GM18508 (cell line): ENCODE data around the gene PERCC1.
"Not testable (repeated sequence)": the region's sequence is repeated elsewhere in the genome, so short reads cannot be mapped to it uniquely, and the experiment has no call there.

ENCODE experiments used
- ATAC-seq: cut with Tn5 transposase; IDR thresholded peaks from one replicate; pipeline ENCODE4 v1.9.1; 2021; ENCODE audit warnings: moderate number of reproducible peaks; ENCODE audit not compliant: insufficient read depth, unreplicated experiment

PERCC1 gene

GRCh38 chr16:1432388-1433262 is 1.7 kb downstream of the PERCC1 start:
- ATAC-seq = no peak

GRCh38 chr16:1433263-1433560 is 2.3 kb downstream of the PERCC1 start:
- ATAC-seq = no peak

- ATAC-seq = no peak
These were observed 2.9 kb downstream of the PERCC1 start for GRCh38 chr16:1433756-1434155.

GRCh38 chr16:1434644-1435592 is 4.0 kb downstream of the PERCC1 start:
- ATAC-seq = no peak

DNA sequence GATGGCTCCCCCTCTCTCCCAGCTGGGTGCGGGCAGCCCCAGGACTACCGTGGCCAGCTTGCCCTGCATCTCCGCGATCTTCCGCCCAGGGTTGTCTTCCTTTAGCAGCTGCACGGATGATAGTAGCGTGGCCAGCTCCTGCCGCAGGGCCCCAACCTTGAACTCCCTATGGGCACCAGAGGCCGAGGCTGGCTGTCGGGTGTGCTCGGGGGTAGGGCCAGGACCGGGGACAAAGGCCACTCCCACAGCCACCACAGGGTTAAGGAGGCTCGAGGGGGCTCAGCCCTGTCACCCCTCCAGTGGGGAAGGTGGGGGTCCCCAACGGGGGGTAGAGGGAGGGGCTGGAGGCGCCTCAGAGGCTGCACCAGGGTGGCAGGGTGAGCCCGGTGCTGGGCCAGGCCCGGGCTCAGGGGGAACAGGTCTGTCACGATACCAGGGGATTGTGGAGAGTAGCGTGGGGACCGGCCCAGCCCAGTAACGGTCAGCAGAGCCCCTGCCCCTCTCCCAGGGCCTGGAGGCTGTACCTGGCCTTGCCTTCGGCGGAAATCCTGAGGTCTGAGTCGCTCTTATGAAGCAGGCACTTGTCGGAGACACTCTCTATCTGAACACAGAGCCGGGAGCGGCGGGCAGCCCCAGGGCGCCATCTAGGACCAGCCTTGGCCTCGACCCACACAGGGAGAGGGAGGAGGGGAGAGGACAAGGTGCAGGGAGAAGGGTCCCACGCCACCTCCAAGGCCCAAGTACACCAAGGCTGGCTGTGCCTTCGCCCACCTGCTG is 5.2 kb downstream of the PERCC1 start:
- no peak for ATAC-seq

GRCh38 chr16:1436731-1437355 is 6.0 kb downstream of the PERCC1 start:
- ATAC-seq = no peak

DNA sequence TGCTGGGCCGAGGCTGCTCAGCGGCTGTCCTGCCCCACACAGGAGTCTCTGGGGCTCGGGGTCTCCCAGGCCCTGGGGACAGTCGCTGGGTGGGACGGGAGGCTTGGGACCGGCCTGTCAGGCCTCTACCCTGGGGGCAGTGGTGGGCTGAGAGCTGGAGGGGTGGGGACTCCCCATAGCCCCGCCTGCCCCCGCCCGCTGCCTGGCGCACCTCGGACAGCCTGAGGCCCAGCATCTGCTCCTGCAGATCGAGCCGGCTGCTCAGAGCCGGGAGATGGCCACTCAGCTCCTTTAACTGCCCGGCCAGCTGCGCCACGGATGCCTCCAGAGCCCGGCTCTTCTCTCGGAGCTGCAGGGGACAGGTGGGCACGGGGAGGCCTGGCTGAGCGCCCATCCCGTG is 6.7 kb downstream of the PERCC1 start:
- ATAC-seq = no peak

- ATAC-seq = no peak
These were observed 7.6 kb downstream of the PERCC1 start for GRCh38 chr16:1438229-1439057.

DNA sequence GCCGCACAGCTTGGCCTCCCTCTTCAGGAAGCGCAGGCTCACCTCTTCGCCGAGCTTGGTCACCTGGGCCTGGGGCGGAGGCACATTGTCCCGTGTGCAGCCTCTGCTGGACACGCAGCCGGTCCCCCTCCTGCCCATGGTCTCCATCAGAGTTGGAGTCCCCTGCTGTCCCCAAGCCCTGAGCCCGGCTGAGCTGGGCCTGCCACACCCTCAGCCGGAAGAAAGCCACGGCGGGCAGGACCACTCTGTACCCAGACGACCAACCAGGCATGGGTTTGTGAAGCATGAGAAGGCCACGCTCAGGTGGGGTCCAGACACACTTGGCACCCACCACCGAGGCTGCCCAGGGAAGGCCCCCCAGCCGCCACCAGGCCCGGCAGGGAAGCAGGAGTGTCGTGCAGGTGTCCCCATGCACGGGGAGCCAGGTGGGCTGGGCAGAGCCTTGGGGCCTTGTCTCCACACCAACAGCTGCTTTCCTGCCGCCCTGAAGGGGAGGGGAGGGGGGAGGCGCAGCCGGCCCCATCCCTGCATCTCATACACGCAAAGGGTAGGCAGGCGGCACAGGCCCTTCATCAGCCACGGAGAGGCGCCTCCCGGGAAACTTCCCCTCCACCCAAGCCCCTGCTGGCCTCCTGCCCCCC is 8.3 kb downstream of the PERCC1 start:
- no peak for ATAC-seq

DNA sequence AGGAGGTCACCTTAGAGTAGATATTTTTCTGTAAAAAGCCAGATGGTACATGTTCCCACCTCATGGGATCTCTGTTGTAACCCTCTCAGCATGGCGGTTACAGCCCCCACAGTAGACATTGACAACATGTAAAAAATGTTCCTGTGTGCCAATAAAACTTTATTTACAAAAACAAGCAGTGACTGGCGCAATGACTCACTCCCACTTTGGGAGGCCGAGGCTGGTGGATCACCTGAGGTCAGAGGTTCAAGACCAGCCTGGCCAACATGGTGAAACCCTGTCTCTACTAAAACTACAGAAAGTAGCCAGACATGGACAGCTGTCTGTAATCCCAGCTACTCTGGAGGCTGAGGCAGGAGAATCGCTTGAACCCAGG is 8.8 kb downstream of the PERCC1 start:
- ATAC-seq = not testable (repeated sequence)

DNA sequence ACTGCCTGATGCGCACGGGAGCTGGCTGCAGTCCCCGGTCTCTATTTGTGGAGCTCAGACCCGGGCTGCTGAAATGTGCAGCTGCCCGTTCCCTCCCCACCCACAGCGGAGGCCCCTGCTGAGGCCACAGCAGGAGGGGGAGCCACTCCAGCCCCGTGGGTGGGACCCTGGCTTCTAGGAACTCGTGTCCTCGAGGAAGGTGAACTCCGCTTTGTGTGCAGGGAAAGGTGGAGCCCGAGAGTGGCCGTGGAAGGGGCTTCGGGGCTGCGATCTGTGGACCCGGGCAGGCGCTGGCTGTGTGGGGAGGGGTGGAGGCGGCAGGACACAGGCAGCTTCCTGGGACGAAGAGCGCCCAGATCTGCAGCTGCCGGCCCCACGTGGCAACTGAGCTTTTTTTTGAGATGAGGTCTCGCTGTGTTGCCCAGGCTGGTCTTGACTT is 10.5 kb downstream of the PERCC1 start:
- no peak for ATAC-seq

GRCh38 chr16:1442697-1443096 is 11.8 kb downstream of the PERCC1 start:
- no peak for ATAC-seq

DNA sequence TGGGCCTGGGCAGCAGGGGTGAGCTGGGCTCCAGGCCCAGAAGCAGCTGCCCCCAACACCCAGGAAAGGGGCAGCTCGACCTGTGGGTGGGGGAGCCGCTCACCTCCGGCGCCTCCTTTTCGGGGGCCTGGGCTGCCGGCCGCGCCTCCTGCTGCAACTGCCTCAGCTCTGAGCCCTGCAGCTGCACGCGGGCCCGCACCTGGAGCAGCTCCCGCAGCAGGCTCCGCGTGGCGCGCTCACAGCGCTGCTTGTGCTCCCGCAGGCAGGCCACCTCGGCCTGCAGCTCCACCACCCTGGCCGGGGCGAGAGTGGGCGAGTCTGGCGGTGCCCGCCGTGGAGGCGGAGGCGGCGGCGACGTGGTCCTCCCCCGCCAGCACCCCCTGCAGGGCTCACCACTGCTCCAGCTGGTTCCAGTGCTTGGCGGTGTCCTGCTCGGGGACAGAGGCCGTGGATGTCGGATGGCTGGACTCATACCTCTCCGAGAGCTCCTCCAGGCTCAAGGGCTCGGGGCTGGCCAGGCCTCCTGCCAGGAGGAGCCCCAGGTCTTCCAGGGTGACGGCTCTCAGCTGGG is 12.6 kb downstream of the PERCC1 start:
- ATAC-seq = no peak

- ATAC-seq = no peak
These were observed 13.3 kb downstream of the PERCC1 start, which contains the start of gene CCDC154 for GRCh38 chr16:1443980-1444729. CCDC154 (minus strand) TSS chr16:1444556; CDS start chr16:1444322, 234 bp downstream.

- no peak for ATAC-seq
These were observed 14.0 kb downstream of the PERCC1 start for GRCh38 chr16:1444730-1445517.

GRCh38 chr16:1445518-1446203 is 14.8 kb downstream of the PERCC1 start:
- ATAC-seq = no peak
